GM03348 (cell line): ENCODE data around the gene ARL14.
"Not testable (repeated sequence)": the region's sequence is repeated elsewhere in the genome, so short reads cannot be mapped to it uniquely, and the experiment has no call there.

ENCODE experiments used
- DNase-seq: peaks from one replicate; pipeline ENCODE4 v3.0.0; 2012; ENCODE audit warnings: low spot score

ARL14 gene

GRCh38 chr3:160677459-160677881, 510 bp downstream of the ARL14 start:
- no peak for DNase-seq

DNA sequence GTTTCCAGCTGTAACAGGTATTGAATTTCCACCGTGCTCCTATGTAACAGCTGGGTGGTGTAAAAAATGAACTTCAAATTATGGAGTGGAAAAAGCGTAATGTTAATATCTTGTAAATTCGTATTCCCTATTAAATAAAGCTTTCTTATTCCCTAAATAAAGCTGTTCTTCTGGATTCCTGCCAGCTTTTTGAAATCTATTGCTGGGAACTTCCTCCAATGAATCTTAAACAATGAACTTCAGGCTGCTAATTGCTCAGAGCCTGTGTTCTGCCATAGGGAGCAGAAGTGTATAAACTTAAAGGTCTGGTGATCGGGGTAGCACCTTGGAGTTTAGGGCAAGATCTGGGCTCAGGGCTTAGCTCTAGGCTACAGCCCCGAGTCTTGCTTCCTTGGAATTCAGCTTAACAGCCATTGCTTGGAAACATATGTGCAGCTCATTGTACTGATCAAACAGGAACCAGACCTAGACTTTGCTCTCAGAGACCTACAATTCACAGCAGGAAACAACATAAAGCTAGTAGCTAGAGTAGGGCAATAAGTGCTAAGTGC, 1.4 kb downstream of the ARL14 start:
- no peak for DNase-seq

- no peak for DNase-seq
These were observed 7.4 kb downstream of the ARL14 start for GRCh38 chr3:160684368-160684740.

GRCh38 chr3:160685144-160685766, 8.3 kb downstream of the ARL14 start:
- DNase-seq, result no peak

DNA sequence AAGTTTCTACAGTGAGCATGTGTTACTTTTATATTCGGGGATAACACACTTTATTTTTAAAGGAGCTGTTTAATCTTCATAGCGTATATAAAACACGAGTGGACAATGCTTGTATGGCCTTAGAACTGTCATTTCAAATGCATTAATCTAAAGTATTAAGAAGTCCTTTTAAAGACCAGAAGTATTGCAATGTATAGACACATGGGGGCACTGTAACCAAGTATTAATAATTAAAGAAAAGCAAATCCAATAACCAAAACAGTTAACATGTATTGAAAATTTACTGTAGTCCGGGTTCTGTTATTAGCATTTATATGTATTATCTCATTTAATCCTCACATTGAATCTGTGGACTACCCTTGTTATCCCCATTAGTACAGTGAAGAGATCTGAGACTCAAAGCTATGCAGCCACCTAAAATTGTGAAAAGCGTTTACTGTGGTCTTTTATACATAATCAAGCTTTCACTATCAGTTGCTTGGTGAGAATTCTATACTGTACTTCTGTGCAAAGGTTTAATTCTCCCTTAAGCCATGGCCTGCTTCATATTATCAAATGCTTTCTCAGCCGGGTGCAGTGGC, 10.1 kb downstream of the ARL14 start:
- DNase-seq, result peak; percentile 35

DNA sequence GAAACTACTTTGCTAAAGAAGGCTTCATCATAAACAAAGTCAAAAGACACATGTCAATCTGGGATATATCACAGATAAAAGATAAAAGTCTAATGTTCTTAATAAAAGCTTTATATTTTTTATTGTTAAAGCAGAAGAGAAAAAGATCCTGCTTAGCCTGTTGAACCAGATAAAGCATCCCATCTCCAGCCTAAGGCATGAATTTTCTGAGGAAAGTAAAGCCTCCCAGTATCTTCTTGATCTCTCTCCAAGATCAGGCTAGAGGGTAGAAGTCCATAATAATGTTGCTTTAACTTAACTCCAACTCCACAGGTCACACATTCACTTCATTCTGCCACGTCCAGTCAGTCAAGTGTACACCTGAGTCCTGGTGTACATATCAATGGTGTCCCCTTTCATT, 14.2 kb downstream of the ARL14 start:
- no peak for DNase-seq

DNA sequence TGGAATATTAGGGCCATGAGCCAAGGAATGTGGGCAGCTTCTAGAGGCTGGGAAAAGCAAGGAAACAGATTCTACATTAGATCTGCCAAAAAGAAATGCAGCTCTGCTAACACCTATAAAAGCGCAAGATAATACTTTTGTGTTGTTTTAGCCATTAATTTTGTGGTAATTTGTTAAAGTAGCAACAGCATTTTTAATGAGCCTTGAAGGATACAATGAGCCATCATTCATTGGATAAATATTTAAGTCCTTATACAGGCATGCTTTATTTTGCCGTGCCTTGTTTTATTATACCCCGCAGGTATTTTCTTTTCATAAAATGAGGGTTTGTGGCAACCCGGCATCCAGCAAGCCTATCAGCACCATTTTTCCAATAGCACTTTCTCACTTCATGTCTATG, 15.0 kb downstream of the ARL14 start:
- no peak for DNase-seq

DNA sequence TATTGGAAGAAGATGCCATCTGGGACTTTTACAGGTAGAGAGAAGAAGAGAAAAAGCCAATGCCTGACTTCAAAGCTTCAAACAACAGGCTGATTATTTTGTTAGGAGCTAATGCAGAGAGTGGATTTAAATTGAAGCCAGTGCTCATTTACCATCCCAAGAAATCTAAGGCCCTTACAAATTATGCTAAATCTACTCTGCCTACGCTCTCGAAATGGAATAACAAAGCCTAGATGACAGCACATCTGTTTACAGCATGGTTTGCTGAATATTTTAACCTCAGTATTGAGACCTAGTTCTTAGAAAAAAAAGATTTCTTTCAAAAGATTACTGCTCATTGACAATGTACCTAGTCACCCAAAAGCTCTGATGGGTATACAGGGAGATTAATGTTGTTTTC, 16.2 kb downstream of the ARL14 start:
- DNase-seq, result no peak

DNA sequence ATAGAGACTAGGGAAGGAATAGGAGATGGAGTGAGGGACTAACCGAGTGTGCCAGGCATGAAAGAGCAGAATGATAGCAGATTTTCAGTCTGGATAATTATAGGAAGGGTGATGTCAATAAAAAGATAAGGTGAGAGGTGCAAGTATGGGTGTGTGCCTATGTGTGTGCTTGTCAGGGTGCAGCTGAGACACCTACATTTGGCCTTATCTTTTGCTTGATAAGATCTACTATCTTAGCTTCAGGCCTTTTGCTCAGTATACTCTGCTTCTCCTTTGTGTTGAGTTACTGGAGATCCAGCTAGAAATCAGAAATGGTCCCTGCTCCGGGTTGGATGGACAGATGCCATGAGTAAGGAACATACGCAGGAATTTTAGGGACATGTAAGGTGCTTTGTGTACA, 17.4 kb downstream of the ARL14 start:
- no peak for DNase-seq

DNA sequence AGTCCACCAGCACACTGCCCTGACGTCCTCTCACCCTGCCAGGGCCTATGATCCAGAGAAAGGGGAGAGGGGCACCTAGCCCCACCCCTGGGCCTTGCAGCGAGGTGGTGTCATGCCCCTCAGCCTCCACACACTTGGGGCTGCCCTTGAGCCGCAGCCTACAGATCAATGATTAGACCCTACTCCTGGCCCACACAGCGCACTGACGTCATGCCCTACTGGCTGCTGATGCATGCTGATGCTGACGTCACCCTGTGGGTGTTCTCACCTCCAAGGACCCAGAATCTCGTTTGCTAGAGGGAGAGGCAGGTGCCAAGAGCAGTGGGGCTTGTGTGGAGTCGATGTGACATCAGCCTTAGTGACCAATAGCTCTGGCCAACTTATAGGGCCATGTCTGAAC, 18.0 kb downstream of the ARL14 start:
- no peak for DNase-seq

DNA sequence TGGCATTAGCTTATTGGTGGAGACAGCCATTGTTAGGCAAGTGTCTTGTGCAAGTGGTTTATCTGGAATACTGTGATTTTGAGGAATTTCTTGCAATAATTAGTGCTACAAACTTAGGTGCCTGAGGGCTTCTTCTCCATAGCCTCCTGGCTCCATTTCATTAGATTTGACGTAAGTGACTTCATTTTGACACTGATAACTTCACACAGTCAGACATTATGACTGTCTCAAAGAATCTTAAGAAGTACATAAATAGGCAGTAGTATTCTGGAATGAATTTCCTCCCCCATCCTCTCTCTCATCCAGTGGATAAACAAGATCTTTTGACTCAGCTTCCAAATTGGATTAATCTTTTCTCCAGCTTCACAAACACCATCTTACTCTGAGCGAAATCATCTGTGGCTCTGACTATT, 19.0 kb downstream of the ARL14 start:
- no peak for DNase-seq

GRCh38 chr3:160697637-160698380, 20.8 kb downstream of the ARL14 start:
- DNase-seq, result peak; percentile 14

GRCh38 chr3:160698599-160699195, 21.7 kb downstream of the ARL14 start:
- DNase-seq, result no peak

DNA sequence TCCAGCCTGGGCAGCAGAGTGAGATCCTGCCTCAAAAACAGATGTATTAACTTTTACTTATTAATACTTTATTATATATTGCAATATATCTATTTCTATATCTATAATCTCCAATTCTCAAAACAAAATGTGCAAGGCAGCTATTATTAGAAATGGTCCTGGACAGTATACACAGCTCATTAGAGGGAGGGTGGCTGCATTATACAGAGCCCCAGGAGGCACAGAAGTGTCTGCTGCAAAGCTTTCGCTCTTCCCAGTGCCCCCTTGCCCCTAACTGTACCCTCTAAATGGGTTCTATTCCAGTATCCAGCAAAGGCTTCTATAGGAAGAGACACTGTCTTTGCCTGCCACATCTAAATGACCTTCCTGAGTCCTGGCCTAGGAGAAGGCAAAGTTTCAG, 24.5 kb downstream of the ARL14 start:
- DNase-seq, result no peak

DNA sequence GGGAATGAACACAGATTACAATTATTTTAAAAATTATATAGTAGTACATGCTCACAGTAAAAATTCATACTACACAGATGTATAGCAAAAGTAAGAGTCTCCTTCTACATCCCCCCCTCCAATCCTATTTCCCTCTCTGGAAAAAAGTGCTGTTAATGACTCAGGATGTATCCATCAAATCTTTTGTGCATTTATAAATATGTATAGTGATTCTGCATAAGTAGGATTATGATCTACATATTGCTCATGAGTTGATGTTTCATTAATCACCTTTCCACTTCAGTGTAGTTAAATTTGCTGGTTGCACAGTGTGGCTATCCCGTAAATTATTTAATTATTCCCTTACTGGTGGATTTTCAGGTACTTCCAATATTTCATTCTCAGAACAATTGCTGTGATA, 25.3 kb downstream of the ARL14 start:
- no peak for DNase-seq

DNA sequence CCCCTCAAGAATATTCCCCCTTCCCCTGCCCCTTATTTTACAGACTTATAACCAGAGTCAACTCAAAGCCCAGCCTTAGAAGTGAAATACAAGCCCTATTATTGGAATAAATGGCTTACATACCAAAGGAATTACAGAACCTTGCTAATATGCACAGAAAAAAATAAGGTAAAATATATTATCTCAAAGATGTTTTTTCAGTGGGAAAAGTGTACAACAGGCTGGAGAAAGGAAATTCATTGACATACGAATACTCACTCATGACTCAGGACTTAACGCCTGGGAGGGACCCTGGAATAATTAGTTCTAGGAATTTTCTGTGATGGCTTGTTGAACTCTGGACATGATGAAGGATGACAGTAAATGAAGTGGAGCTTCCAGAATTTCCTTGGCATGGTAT, 27.0 kb downstream of the ARL14 start:
- DNase-seq, result no peak

GRCh38 chr3:160707187-160707794, 30.3 kb downstream of the ARL14 start:
- DNase-seq, result peak; percentile 42

- DNase-seq, result no peak
These were observed 32.7 kb downstream of the ARL14 start for GRCh38 chr3:160709477-160710182.

- not testable (repeated sequence) for DNase-seq
These were observed 36.2 kb downstream of the ARL14 start for GRCh38 chr3:160713144-160713543.

- no peak for DNase-seq
These were observed 42.8 kb downstream of the ARL14 start for GRCh38 chr3:160719710-160720109.

- no peak for DNase-seq
These were observed 43.3 kb downstream of the ARL14 start for GRCh38 chr3:160720123-160720746.
